Fibroblast of the aortic adventitia (primary cell): ENCODE measurements around the gene SORT1. TPM values are rescaled to one million over a fixed set of nuclear protein-coding genes. Genes with fewer than 3 reads are reported as not detected.

Experiments used
- DNase-seq: peaks from one replicate; pipeline ENCODE4 v3.0.0-alpha.2; 2010; ENCODE audit warnings: low read depth
- H3K4me3 ChIP-seq: 2 replicates; pipeline ENCODE4 v1.5.1; 2011; ENCODE audit warnings: low read depth, mild to moderate bottlenecking, control low read depth, low read length, moderate library complexity
- CTCF ChIP-seq: IDR thresholded peaks from 2 replicates; pipeline ENCODE4 v1.5.1; 2011; ENCODE audit warnings: mild to moderate bottlenecking, low read length, control low read depth, inconsistent platforms; ENCODE audit not compliant: insufficient read depth
- total RNA-seq: library from RNA; depleted of rRNA; stranded (reverse); fragments of >200 nt; gene quantifications from 2 replicates; pipeline ENCODE4 v1.2.3, GENCODE V29; 2012; ENCODE audit warnings: low replicate concordance

Gene SORT1
- total RNA-seq, 1 donor: 4.5 TPM

DNA sequence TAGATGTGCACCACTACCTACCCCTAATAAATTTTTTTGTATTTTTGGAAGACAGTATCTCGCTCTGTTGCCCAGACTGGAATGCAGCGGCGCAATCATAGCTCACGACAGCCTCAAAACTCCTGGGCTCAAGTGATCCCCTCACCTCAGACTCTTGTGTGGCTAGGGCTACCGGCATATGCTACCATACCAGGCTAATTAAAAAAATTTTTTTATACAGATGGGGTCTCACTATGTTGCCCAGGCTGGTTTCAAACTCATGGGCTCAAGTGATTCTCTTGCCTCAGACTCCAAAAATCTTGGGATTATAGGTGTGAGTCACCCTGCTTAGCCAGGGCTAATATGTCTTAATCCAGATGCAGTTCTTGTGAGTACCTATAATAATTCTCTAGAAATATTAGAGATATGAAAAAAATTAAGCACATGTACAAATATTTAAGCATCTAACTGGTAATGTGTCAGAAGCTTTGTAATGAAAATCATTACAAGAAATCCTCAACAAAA is 9.5 kb downstream of the SORT1 start:
- H3K4me3 ChIP-seq: no peak overlapping the region
- DNase-seq: no peak
- no peak for TF ChIP-seq CTCF

DNA sequence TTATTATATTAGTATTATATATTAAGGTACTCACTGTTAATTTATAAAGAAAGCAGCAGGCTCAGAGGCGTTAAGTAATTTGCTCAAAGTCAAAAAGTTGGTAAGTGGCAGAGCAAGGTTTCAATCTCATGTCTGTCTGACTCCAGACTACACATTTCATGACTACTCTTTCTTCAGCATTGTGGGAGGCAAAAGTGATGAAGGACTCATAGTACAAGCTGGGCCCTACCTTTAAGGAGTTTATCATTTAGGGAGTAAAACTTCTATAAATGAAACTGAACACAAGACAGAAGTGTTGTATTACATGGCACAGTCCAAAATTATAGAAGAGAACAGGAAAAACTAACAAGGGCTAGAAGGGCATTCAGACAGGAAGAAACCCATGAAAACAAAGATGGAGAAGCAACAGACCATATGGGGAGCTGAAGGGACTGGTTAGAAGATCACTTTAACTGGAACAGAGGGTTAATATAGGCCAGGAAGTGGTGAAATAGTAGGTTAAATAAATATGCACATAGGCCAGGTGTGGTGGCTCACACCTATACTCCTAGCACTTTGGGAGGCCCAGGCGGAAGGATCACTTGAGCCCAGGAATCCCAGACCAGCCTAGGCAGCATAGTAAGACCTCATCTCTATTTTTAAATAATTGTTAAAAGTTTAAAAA is 11.5 kb downstream of the SORT1 start:
- TF ChIP-seq CTCF: no peak
- H3K4me3 ChIP-seq: no peak overlapping the region
- DNase-seq: no peak

GRCh38 chr1:109385417-109385816 is 12.3 kb downstream of the SORT1 start:
- TF ChIP-seq CTCF: no peak
- H3K4me3 ChIP-seq: no peak overlapping the region
- no peak for DNase-seq

GRCh38 chr1:109383854-109384253 is 13.9 kb downstream of the SORT1 start:
- no peak for TF ChIP-seq CTCF
- no peak for DNase-seq
- H3K4me3 ChIP-seq: no peak overlapping the region

DNA sequence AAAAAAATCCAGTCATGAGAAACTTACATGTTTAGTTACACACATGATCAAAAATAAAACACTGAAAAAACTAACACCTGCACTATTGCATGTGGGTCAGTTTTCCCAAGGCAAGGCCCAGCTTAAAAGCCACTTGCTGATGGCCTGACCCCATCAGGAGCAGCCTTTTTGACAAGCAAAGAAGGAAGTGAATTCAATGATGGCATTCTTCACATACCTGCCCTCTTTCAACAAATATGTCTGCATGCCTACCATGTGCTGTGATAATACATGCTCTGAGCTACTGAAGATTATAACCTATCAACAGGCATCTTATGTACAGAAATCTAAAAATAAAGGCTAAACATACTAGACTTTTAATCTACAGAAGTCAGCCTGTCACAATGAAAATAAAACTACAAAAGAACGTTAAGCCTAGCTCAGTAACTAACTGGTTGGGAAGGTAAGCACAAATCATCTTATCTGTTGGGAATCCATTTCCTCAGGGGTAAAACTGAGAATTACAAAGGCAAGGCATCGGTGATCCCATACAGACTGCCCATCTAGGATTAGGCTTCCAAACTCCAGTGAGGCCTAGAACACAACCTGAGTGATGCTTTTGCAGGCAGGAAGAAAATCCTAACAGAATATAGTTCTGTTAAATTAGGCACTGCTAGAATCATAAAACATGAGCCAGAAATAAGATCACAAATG is 14.5 kb downstream of the SORT1 start:
- H3K4me3 ChIP-seq: no peak overlapping the region
- no peak for TF ChIP-seq CTCF
- no peak for DNase-seq

DNA sequence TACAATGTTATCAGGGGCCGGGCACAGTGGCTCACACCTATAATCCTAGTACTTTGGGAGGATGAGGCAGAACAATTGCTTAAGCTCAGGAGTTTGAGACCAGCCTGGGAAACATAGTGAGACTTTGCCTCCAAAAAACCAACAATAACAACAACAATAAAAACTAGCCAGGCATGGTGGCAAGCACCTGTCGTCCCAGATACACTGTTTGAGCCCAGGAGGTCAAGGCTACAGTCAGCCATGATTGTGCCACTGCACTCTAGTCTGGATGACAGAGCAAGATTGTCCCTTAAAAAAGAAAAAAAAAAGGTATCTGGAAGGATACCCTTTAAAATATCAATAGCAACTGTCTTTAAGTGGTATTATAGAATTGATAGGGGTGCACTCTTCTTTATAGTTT is 16.1 kb downstream of the SORT1 start:
- no peak for DNase-seq
- TF ChIP-seq CTCF: no peak

GRCh38 chr1:109379907-109380306 is 17.8 kb downstream of the SORT1 start:
- no peak for DNase-seq
- TF ChIP-seq CTCF: no peak
- H3K4me3 ChIP-seq: no peak overlapping the region

More for the DNA sequence above, 16.1 kb downstream of the SORT1 start:
- no peak overlapping the region for H3K4me3 ChIP-seq
